Activated naive CD4-positive, alpha-beta T cell treated with anti-CD3 and anti-CD28 coated beads, Interleukin-2, amount 50 U/mL, for 72 hours (primary cell): ENCODE data around the gene CCDC194. TPM values are rescaled to one million over a fixed set of nuclear protein-coding genes. Genes with fewer than 3 reads are reported as not detected.
"Not testable (repeated sequence)": the region's sequence is repeated elsewhere in the genome, so short reads cannot be mapped to it uniquely, and the experiment has no call there.

Experiments
- ATAC-seq, 2 donors: fragments of 150-1000 bp; cut with Tn5 transposase; 2 replicates each; pipeline ENCODE4 v1.10.0; 2021; ENCODE audit warnings: mild to moderate bottlenecking in 2 of 2, moderate library complexity in 2 of 2
- DNase-seq, 2 donors: peaks; one replicate each; pipeline ENCODE4 v3.0.0; 2021 to 2022; ENCODE audit warnings: low spot score in 2 of 2
- H3K27ac Mint-ChIP-seq, 2 donors: one replicate each; pipeline ENCODE4 v1.8.0; 2022; ENCODE audit warnings: mild to moderate bottlenecking in 2 of 2, mixed read lengths in 2 of 2
- H3K36me3 Mint-ChIP-seq, 2 donors: one replicate each; pipeline ENCODE4 v1.8.0; 2022; ENCODE audit warnings: mixed read lengths in 2 of 2
- H3K9me3 Mint-ChIP-seq, 2 donors: one replicate each; pipeline ENCODE4 v1.8.0; 2022; ENCODE audit warnings: mixed read lengths in 2 of 2
- total RNA-seq, 2 donors: library from RNA; stranded (reverse); gene quantifications; one replicate each; pipeline ENCODE4 v1.2.3, GENCODE V29; 2022

CCDC194 gene
- total RNA-seq, 2 donors from 2014 or later: 2.2 to 3.7 TPM

DNA sequence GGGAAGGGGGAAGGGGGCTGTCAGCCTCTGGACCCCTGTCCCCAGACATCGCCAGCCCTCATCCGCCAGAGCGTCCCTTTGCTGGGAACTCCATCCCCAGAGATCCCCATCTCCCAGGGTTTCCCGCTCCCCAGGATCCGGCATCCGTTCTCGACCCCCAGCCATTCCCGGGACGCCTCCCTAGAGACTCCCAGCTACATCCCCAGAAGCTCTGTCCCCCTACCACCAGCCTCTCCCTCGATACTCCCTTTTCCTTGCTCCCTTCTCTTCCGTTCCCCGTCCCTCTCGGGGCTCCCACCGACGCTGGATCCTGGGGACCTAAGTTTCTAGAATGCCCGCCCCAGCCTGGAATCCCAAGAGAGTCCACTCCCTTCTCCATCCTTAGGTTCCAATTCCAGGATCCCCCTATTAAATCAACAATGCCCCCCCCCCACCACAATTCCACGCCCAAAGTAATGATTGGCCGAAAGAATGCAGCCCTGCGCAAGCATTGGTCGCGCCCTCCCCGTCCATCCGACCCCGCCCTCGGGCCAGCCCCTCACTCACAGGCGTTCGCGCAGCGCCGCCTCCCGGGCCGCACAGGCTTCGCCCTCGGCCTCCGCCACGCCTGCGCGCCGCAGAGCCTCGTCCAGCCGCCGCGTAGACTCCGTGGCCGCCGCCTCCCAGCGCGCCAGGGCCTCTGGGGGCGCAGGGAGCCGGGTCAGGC, 3.2 kb downstream of the CCDC194 start:
- H3K36me3 Mint-ChIP-seq: peaks cover 0 to 5% of the 10 kb centered on the region in 2 donors
- peak; percentile 99 for ATAC-seq
- DNase-seq: peak; percentile 88 to 96
- H3K27ac Mint-ChIP-seq: peak overlapping the region; percentile 35 to 95
- no peaks in the 10 kb centered on the region for H3K9me3 Mint-ChIP-seq

DNA sequence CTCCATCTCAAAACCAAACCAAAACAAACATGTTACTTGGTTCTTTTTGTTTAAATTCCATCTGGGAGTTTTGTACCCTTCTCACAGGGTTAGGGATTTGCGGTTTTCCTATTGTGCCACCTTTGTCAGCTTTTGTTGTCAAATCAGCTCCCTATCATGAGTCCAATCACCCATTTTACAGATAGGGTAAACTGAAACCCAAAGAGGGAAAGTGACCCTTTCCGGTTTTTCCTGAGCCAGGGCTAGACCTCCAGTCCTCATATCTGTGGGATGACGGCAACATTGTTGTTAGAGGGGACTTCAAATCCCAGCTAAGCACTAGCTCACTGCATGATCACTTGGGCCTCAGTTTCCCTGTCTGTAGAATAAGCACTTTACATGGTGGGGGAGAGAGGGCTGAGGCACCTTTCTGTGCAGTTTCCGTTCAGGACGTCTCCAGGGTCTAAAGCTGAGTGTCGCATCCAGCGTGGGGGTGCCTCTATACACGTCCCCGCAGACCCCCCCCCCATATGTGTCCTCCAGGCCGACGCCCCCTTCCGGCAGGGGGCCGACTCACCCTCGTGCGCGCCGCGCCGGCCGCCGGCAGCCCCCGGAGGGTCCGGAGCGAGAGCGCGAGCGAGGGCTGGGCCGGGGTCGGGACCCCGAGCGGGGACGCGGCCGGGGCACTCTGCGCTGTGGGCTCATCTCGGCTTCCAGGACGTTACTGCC, 3.9 kb downstream of the CCDC194 start:
- Mint-ChIP-seq H3K27ac (no peak overlapping the region), H3K9me3 (no peaks in the 10 kb centered on the region), H3K36me3 (peaks cover 0 to 1% of the 10 kb centered on the region in 2 donors)
- DNase-seq: no peak
- no peak for ATAC-seq

DNA sequence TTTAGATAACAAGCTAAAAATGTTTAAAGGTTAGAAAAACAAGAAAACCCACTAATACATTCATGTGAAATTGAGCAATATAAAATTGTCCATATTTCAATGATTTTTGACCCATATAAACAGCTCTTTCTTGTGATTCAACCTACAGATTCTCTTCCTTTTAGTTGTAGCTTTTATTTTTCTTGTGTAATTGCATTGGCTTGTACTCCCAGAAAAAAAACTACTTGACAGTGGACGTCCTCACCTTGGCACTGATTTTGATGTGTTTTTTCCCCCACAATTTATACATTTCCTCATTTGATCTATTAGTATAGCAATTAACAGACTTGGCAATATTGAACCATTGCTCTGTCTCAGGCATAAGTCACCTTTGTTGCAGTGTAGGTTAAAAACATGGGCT, 4.7 kb downstream of the CCDC194 start:
- Mint-ChIP-seq H3K36me3 (no peaks in the 10 kb centered on the region), H3K9me3 (no peaks in the 10 kb centered on the region), H3K27ac (no peak overlapping the region)
- no peak for ATAC-seq
- no peak for DNase-seq

DNA sequence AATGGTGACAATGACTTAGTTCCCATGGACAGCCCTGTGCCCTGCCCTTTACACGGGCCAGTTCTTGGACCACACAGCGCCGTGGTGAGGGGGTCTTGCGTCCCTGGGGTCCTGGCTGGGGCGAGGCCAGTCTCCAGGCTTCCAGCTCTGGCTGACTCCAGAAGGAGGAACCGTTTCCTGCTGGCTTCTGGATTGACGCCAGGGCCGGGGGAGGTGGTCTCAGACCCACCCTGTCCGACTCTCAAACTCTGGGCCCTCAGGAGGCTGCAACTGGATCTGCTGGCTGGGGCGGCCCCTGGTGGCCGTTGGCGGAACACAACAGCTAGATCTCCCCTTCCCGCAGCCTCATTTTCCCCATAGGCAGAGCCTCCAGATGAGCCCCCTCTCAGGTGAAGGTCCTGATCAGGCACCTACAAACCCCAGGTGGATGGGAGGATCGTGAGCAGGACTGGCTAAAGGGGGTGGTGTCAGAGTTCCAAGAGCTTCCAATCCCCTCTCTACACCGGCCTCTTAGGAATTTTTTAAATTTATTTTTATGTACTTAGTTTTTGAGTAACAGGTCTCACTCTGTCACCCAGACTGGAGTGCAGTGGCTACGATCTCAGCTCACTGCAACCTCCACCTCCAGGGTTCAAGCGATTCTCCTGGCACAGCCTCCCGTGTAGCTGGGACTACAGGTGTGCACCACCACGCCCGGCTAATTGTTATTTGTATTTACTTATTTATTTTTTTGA, 8.0 kb downstream of the CCDC194 start:
- Mint-ChIP-seq H3K9me3 (no peaks in the 10 kb centered on the region), H3K27ac (no peak overlapping the region), H3K36me3 (peaks cover 0 to under 1% of the 10 kb centered on the region in 2 donors)
- ATAC-seq (peak; percentile 49 to 55), DNase-seq (peak; percentile 69 to 77)

DNA sequence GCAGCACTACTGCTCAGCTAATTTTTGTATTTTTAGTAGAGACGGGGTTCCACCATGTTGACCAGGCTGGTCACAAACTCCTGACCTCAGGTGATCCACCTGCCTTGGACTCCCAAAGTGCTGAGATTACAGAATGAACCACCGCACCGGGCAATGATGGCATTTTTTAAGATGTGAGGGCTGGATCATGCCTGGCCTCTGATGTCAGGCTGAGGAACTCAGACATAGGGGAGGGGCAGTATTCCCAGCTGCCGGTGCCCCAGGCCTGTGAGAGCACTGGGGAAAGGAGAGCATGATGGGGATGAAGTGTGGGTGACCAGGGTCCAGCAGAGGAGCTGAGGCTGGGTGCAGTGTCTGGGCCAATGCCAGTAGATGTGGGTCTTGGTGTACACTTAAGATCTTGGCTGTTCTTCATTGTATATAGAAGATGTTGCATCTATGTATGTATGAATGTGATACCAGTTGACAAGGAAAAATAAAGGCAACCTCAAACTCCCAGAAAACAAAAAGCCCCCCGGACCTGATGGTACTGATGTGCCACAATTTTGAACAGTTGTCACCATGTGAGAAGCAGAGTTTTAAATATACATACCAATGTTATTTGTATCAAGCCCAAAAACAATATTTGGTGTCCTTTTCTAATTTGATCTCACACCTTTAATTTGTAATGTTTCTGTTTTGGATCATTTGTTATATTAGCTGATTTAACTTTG, 13.4 kb downstream of the CCDC194 start:
- Mint-ChIP-seq H3K36me3 (peaks cover 0 to 10% of the 10 kb centered on the region in 2 donors), H3K27ac (no peak overlapping the region), H3K9me3 (no peaks in the 10 kb centered on the region)
- ATAC-seq (no peak), DNase-seq (no peak)

DNA sequence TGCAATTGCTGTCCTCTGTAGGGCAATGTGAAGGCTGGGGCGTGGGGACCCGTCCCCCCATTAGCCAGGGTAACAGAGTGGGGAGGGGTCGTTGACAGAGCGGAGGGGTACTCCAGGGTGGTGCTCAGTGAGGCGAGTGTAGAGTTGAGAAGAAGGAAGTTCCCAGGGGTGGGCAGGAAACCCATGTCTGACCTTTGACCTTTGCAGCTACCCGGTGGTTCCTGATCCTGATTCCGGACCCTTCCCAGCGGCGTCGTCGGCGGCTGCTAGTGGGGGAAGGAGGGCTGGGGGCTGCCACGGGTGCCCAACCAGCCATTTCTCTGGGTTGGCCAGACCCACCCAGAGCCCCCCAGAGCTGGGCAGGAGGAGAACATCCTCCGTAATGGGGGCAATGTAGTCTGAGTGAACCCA, 14.8 kb downstream of the CCDC194 start:
- no peak for DNase-seq
- peaks cover 0 to 10% of the 10 kb centered on the region in 2 donors for H3K36me3 Mint-ChIP-seq
- no peaks in the 10 kb centered on the region for H3K9me3 Mint-ChIP-seq
- no peak for ATAC-seq
- no peak overlapping the region for H3K27ac Mint-ChIP-seq

DNA sequence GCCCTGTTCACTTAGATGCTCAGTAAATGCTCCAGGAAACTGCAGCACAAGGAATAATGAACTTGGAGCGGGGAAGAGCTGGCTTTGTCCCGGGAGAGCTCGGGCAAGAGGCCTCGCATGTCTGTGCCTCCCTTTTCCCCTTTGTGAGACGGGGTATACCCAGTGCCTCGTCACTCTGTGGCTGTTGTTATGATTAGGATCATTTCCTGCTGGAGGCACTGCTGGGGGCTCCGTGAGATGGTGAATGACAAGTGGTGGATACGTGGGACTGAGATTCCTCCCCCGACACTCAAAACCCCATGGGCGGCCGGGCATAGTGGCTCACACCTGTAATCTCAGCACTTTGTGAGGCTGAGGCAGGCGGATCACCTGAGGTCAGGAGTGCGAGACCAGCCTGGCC, 15.7 kb downstream of the CCDC194 start:
- DNase-seq (no peak), ATAC-seq (no peak)
- H3K36me3 Mint-ChIP-seq: peaks cover 0 to 10% of the 10 kb centered on the region in 2 donors
- no peaks in the 10 kb centered on the region for H3K9me3 Mint-ChIP-seq
- H3K27ac Mint-ChIP-seq: no peak overlapping the region

DNA sequence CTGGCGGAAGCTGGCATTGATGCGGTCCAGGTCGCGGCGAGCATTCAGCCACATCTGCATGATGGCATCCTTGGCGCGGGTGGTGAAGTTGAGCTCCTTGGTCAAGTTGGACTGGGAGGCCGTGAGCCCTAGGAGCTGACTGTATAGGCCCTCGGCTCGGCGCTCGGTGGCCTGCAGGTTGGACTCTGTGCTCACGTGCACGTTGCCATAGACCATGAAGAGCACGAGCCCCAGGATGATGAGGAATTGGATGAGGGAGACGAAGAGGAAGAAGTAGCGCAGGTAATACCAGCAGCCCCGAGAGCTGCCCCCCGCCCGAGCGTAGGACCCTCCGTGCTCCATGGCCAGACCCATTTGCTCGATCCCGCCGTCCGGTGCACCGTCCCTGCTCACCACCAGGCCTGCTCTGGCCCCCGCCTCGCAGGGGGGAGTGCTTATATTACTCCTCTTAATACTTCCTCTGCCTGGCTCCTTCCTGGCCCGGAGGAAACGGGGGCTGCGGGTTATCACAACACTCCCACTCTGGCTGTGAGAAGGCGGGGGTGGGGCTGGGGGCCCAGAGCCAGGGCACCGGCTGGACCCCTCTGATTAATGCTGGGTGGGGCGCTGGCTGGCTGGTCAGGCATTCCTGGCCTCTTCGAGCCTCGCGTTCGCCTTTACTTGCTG, 16.9 kb downstream of the CCDC194 start, which contains the start of gene PLVAP:
Gene PLVAP, minus strand, starts transcription at position 408 of the 666 bp plus-strand sequence. Its CDS starts 54 bp downstream, at position 354.
- H3K36me3 Mint-ChIP-seq: peaks cover 0 to 10% of the 10 kb centered on the region in 2 donors
- ATAC-seq: no peak
- no peak for DNase-seq
- no peaks in the 10 kb centered on the region for H3K9me3 Mint-ChIP-seq
- H3K27ac Mint-ChIP-seq: no peak within 1 kb of the TSS

DNA sequence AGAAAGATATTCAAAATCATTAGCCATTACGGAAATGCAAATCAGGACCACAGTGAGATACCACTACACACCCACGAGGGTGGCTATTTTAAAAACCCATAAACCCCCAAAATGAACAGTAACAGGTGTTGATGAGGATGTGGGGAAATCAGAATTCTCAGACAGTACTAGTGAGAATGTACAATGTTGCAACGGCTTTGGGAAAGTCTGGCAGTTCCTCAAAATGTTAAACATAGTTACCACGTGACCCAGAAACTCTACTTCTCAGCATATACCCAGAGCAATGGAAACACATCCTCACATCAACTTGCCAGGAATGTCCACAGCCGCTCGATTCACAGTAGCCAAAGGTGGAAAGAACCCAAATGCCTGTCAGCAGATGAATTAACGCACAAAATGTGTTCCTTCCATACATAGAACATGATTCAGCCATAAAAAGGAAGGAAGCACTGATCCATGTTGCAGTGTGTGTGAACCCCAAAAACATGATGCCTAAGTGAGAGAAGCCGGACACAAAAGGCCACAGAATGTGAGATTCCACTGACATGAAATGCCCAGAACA, 23.9 kb downstream of the CCDC194 start:
- no peak for DNase-seq
- Mint-ChIP-seq H3K9me3 (no peaks in the 10 kb centered on the region), H3K27ac (no peak overlapping the region), H3K36me3 (no peaks in the 10 kb centered on the region)
- ATAC-seq: no peak

DNA sequence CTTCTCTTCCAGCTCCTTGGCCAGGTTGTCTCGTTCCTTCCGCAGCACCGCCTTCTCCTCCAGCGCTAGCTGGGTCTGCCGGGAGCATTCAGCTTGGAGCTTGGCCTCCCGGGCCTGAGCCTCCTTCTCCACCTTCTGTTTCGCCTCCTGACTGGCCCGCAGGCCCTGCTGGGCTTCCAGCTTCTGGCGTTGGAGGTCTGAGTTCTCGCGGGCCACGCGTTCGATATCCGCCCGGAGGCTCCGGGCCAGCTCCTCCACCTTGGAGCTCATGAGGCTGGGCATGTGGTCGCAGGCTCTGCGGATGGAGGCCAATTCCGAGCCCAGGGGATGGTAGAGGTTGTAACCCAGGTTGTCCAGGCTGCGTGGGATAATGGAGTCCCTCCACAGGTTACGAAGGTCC, 28.6 kb downstream of the CCDC194 start:
- ATAC-seq (no peak), DNase-seq (no peak)
- Mint-ChIP-seq H3K36me3 (no peaks in the 10 kb centered on the region), H3K9me3 (no peaks in the 10 kb centered on the region), H3K27ac (peak overlapping the region in 1 of 2 donors; percentile 58)

DNA sequence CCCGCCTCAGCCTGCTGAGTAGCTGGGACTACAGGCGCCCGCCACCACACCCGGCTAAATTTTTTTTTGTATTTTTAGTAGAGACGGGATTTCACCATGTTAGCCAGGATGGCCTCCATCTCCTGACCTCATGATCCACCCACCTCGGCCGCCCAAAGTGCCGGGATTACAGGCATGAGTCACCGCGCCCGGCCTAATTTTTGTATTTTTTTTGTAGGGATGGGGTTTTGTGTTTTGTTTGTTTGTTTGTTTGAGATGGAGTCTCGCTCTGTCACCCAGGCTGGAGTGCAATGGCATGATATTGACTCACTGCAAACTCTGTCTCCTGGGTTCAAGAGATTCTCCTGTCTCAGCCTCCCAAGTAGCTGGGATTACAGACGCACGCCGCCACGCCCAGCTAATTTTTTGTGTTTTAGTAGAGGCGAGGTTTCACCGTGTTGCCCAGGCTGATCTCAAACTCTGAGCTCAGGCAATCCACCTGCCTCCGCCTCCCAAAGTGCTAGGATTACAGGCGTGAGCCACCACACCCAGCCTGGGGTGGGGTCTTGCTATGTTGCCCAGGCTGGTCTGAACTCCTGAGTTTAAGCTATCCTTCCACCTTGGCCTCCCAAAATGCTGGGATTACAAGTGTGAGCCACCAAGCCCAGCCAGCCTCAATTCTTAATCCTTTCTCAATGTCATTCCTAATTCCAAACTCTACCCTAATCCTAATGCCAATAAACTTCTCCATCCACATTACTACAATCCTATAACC, 30.0 kb downstream of the CCDC194 start:
- H3K9me3 Mint-ChIP-seq, DNase-seq, H3K27ac Mint-ChIP-seq, H3K36me3 Mint-ChIP-seq, ATAC-seq: not testable (repeated sequence)

DNA sequence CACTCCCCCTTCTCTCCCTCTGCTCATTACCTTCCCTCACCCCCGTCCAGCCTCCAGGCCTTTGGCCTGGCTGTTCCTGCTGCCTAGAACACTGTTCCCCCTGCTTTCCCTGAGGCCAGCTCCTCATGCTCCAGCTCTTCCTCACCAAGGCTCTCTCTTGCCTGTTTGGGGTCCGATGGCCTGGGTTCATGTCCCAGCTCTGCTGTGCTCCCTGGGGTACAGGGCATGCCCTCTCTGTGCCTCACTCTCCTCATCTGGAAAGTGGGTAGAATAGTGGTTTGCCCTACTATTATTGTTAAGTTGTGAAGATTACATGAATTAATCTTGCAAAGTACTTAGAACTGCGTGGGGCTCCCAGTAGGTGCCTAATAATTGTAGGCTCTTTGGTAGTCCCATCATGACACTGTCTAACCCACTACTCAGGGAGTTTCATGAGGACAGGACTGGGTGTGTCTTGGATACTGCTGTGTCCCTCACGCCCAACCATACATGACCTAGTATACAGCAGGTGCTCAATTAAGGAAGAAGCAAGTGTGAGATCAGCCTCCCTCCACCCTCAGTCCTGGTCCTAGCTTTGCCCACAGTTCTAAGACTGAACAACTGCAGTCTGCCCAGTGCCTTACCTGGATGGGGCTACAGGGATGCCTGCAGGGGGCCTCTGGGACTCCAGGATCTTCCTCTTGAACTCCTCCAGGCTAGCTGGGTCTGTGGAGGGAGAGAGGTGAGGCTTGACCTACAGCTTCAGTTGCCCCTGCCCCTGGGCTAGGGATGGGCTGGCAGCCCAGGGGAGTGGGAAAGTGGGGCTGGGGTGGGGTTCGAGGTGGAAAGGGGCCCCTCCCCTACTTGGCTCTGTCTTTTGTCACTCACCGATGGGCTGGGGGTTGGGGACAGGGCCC, 33.8 kb downstream of the CCDC194 start:
- DNase-seq (no peak), ATAC-seq (no peak)
- H3K36me3 Mint-ChIP-seq: no peaks in the 10 kb centered on the region
- peak overlapping the region; percentile 9 to 18 for H3K27ac Mint-ChIP-seq
- no peaks in the 10 kb centered on the region for H3K9me3 Mint-ChIP-seq

DNA sequence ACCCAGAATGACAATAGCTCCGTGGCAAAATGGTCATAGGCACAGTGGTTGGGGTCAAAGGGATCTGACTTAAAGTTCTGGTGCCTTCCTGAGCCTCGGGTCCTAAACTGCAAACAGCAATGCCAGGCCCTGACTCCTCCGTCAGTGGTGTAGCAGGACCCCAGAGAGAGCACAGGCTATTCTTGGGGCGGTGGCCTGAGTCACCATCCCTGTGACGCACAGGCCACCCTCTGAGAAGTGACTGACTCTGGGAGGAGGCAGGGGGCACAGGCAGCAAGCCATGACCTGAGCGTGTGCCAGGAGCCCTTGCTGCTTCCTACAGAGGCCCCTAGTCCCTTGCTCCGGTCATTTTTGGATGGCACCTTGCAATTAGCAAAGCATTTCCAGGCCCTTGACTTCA, 35.6 kb downstream of the CCDC194 start:
- DNase-seq (no peak), ATAC-seq (no peak)
- Mint-ChIP-seq H3K36me3 (no peaks in the 10 kb centered on the region), H3K27ac (no peak overlapping the region), H3K9me3 (no peaks in the 10 kb centered on the region)

DNA sequence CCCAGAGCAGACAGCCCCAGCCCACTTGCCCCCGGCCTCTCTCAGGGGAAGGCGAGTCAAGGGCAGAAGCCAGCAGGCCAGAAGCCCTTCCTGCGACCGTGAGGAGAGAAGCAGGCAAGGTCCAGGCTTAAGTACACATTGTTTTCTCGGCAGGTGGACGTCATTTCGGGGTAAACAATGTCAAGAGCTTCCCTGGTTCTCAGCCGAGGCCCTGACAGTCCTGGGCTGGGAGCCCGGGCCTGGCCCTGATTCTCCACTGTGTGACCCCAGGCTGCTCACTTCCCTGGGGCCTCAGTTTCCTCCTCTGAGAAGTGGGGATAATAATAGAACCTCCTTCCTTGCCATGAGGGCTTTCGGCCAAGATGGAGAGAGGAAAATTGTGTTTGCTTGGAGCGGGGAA, 36.3 kb downstream of the CCDC194 start:
- DNase-seq (no peak), ATAC-seq (no peak)
- Mint-ChIP-seq H3K9me3 (no peaks in the 10 kb centered on the region), H3K36me3 (no peaks in the 10 kb centered on the region), H3K27ac (no peak overlapping the region)
